ENCODE data around the gene NARF.

NARF gene

GRCh38 chr17:82433560-82434215, 24.9 kb upstream of the NARF start:
- DNase-seq (ENCODE audit: low read depth, low spot score) = no peak

DNA sequence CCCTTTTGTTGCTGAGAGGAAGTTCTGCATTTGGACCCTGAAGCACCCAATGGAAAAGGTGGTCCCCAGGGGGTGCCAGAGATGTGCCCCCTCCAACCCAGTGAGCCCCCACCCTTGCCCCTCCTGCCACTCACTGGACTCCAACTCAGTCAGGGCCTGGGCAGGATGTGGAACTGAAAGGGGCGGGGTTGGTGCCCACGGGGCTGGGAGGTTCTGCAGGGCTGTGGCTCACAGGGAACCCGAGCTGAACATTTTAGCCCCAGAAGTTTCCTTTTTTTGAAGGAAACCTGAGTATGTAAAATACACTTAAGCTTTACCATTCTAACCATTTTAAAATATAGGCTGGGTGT, 24.4 kb upstream of the NARF start:
- no peak for DNase-seq (ENCODE audit: low read depth, low spot score)

DNA sequence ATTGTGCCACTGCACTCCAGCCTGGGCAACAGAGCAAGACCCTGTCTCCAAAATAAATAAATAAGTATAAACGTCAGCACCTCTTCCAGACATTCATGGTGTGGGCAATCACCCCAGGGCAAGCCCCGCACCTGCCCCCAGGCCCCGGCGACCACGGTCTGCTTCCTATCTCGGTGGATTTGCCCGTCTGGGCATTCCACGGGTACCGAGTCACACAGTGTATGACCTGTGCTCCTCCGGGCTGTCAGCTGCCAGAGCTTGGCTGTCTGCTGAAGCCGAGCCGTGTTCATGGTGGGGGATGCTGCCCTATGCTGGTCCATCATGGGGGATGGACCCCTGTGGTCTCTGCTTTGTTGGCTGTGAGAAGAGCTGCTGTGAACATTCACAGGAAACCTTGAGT, 23.4 kb upstream of the NARF start:
- DNase-seq (ENCODE audit: low read depth, low spot score) = no peak

- DNase-seq (ENCODE audit: low read depth, low spot score) = no peak
Measured at GRCh38 chr17:82435601-82436583, 22.6 kb upstream of the NARF start.

- no peak for DNase-seq (ENCODE audit: low read depth, low spot score)
Measured at GRCh38 chr17:82436601-82437324, 21.8 kb upstream of the NARF start.

DNA sequence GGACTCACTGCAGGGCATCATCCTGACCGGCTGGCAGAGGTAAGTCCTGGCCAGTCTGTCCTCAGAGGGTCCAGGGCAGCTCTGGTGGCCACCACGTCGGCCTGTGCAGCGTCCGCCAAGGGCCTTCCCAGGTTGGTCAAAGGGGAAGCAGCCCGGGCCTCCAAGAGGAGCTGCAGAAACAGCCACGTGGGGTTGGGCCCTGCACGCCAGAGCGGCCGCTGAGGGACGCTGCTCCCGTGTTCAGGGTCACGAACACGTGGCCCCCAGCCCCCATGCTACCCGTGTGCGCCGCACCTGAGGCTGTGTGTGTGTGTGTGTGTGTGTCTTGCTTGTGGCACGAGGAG, 21.2 kb upstream of the NARF start:
- DNase-seq (ENCODE audit: low read depth, low spot score) = no peak

- DNase-seq (ENCODE audit: low read depth, low spot score) = no peak
Measured at GRCh38 chr17:82438401-82439193, 19.9 kb upstream of the NARF start.

DNA sequence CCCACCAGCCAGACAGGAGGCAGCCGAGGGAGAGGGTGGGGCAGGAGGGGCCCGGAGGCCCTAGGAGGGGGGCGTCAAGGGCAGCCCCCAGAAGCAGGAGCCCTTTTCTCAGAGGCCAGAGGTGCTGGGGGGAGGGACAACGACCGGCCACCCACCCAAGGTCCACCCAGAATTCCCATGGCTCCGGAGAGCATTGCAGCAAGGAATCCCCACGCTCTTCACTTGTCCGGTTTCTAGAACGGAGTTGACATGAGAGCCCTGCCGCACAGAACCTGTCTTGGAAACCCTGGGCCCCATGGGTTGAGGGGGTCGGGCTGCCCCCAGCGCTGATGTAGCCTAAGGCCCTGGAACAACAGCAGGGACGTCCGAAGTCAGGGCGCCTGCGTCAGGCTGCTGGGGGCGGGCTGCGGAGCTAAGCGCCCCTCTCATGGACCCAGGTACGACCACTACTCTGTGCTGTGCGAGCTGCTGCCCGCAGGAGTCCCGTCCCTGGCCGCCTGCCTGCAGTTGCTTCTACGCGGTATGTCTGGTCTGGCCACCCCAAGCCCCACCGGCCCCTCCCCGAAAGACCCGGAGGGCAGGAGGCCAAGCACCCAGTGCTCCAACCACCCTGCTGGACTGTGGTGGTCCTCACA, 19.2 kb upstream of the NARF start:
- DNase-seq (ENCODE audit: low read depth, low spot score) = no peak

DNA sequence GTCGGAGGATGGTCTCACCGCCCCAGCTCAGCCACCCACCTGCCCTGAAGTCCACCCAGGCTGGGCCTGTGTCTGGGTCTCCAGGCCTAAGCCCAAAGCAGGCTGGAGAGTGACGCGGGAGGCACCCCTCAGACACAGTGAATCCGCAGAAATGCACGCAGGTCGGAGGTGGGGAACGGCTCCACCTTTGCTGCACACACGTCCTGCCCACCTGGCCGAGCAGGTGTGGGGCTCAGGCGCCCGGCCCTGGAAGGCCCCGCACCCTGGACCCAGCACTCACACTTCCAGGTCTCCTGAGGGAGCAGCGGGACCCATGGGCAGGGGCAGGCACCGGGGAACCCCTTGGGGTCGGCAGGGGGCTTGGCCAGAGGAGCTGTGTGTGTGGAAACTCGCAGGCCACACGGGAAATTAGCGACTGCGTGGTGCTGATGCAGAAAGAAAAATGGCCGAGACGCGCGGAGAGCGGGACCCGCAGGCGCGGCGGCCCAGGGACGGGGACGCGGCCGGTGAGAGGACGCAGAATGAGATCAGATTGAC, 18.6 kb upstream of the NARF start:
- no peak for DNase-seq (ENCODE audit: low read depth, low spot score)

DNA sequence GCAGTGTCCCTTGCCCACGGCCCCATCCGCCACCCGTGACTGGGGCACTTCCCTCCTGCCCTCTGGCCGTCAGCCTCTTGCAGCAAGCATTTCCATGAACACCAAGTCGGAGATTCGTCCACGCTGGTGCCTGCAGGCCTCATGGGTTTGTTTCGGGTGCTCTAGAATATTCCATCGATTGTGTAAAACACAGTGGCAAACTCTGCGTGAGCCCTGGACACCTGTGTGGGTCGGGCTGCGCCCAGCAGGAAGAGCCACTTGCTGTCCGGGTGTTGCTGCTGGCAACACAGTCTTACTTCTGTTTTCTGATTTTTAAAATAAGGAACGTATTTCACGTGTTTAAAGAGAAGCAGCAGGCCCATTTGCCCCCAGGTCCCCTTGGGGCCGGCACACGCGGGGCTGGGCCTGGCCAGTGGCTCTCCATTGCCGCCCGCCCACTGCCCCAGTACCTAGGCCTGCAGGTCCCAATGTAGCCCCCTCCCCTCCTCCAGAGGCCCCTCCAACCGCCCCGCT, 18.0 kb upstream of the NARF start:
- DNase-seq (ENCODE audit: low read depth, low spot score) = no peak

- no peak for DNase-seq (ENCODE audit: low read depth, low spot score)
Measured at GRCh38 chr17:82440991-82441627, 17.4 kb upstream of the NARF start.

- no peak for DNase-seq (ENCODE audit: low read depth, low spot score)
Measured at GRCh38 chr17:82441691-82442487, 16.7 kb upstream of the NARF start.

DNA sequence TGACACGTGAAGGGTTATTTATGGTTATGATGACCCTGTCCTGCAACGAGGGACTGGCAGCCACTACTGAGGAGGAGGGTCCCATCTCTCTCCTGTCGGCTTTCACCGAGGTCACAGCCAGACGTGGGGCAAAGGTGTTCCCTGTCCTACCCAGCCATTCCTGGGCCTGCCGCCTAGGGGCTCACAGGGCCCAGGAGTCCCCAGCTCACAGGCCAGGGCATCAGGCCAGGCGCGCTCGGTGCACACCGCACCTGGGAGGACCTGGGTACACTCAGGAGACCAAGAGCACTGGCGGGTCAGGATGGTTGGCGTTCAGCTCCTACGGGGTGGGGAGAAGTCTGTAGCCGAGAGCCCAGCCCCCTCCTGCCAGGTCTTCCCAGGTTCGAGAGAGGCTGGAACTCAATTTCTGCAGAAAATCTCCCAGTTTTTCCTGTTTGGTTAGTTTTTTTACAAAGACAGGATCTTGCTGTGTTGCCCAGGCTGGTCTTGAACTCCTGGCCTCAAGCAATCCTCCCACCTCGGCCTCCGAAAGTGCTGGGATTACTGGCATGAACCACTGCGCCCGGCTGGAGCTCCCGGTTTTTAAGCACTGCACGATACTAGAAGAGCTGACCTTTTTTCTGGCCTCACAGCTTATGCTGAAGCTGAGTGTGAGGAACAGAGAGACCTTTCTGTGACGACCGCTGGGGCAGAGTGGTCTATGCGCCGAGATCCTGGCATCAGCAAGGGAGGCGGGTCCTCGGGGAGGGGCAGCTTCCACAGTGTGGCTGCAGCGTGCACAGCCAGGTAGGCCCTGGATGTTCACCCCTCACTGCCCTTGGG, 15.7 kb upstream of the NARF start:
- DNase-seq (ENCODE audit: low read depth, low spot score) = no peak

DNA sequence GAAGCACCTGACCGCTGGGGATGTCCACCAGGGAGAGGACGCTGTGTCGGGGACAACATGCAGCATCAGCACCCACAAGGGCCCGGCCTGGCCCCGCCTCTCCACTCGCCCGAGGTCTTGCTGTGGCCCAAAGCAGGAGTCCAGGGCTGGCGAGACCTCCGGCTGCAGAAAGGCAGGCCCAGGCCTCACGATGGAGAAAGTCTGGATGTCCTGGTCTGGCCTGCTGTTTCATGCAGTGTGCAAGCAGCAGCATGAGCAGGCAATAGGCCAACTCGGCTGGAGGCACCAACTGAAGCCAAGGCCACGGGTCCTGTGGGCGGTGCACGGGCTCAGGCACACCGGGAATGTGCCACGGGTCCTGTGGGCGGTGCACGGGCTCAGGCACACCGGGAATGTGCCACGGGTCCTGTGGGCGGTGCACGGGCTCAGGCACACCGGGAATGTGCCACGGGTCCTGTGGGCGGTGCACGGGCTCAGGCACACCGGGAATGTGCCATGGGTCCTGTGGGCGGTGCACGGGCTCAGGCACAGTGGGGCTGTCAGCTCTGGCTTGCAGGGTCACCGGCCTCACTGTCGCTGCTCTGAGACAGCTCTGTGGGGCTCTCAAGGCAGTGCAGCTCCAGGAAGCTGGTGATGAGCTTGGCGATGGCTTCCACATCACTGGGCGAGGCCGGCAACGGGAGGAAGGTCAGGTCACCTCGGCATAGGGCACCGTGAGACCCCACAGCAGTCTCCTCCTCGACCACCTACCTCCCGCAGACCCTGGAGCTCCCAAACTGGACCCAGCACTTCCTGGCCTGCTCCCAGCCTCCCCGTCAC, 14.9 kb upstream of the NARF start:
- no peak for DNase-seq (ENCODE audit: low read depth, low spot score)

DNA sequence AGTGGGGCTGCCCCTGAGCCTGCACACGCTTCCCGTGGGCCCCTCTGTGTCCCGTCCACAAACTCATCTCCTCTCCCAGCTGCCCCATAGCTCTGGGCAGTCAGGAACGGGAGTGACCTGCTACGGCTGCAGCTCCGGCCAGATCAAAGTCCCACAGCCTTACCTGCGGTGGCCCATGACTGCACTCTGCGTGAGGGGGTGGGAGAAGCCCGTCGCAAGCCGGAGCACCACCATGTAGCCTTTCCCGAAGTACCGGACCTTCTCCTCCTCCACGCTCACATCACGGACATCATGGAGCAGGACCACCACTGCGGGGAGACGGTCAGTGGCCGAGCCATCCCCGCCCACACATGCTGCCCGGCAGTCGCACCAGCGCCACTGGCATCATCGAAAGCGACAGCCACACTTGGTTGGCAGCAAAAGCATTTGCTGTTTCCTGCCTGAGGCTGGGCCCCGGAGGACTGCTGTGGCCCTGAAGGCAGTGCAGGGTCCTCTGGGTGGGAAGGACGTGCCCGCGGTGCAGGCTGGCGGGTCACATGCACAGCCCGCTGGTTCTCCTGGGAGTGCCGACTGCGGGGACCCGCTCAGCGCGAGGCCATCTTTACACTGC, 14.2 kb upstream of the NARF start:
- DNase-seq (ENCODE audit: low read depth, low spot score) = no peak

- DNase-seq (ENCODE audit: low read depth, low spot score) = no peak
Measured at GRCh38 chr17:82444941-82445521, 13.5 kb upstream of the NARF start.

- DNase-seq (ENCODE audit: low read depth, low spot score) = no peak
Measured at GRCh38 chr17:82445542-82445941, 13.0 kb upstream of the NARF start.

Measured in brain pericyte (primary cell).